HEK293T (cell line): ENCODE data around the gene TBL1X.

ENCODE experiments used
- ARNT ChIP-seq: fragments of 450-650 bp; IDR thresholded peaks from 2 replicates; pipeline ENCODE4 v1.6.1; 2017; ENCODE audit warnings: mild to moderate bottlenecking
- BHLHE40 ChIP-seq: fragments of 450-650 bp; IDR thresholded peaks from 2 replicates; pipeline ENCODE4 v1.6.1; 2016; ENCODE audit warnings: mild to moderate bottlenecking, moderate library complexity, borderline replicate concordance
- CTBP1 ChIP-seq: fragments of 450-650 bp; IDR thresholded peaks from 2 replicates; pipeline ENCODE4 v1.6.1; 2016; ENCODE audit warnings: borderline replicate concordance
- ELF4 ChIP-seq: fragments of 450-650 bp; IDR thresholded peaks from 2 replicates; pipeline ENCODE4 v1.6.1; 2017; ENCODE audit warnings: antibody characterized with exemption
- FOXA1 ChIP-seq: fragments of 450-650 bp; IDR thresholded peaks from 2 replicates; pipeline ENCODE4 v1.6.1; 2016; ENCODE audit warnings: mild to moderate bottlenecking
- FOXK2 ChIP-seq: fragments of 450-650 bp; IDR thresholded peaks from 2 replicates; pipeline ENCODE4 v1.6.1; 2016; ENCODE audit warnings: mild to moderate bottlenecking
- FOXM1 ChIP-seq: fragments of 450-650 bp; IDR thresholded peaks from 2 replicates; pipeline ENCODE4 v1.6.1; 2017; ENCODE audit warnings: mild to moderate bottlenecking, borderline replicate concordance
- HDGF ChIP-seq: fragments of 450-650 bp; IDR thresholded peaks from 2 replicates; pipeline ENCODE4 v1.6.1; 2017; ENCODE audit warnings: antibody characterized with exemption, borderline replicate concordance
- L3MBTL2 ChIP-seq: fragments of 450-650 bp; conservative IDR thresholded peaks from 2 replicates; pipeline ENCODE4 v1.6.1; 2016; ENCODE audit warnings: mild to moderate bottlenecking
- LEF1 ChIP-seq: fragments of 450-650 bp; IDR thresholded peaks from 2 replicates; pipeline ENCODE4 v1.6.1; 2017; ENCODE audit warnings: mild to moderate bottlenecking, borderline replicate concordance
- SP1 ChIP-seq: fragments of 450-650 bp; IDR thresholded peaks from 2 replicates; pipeline ENCODE4 v1.6.1; 2017
- SUZ12 ChIP-seq: fragments of 450-650 bp; IDR thresholded peaks from 2 replicates; pipeline ENCODE4 v1.6.1; 2016; ENCODE audit warnings: mild to moderate bottlenecking
- TARDBP ChIP-seq: fragments of 450-650 bp; IDR thresholded peaks from 2 replicates; pipeline ENCODE4 v1.6.1; 2016
- TF ChIP-seq, protein P1 (sequence below): fragments of 450-650 bp; IDR thresholded peaks from 2 replicates; pipeline ENCODE4 v1.6.1; 2016

DNA sequence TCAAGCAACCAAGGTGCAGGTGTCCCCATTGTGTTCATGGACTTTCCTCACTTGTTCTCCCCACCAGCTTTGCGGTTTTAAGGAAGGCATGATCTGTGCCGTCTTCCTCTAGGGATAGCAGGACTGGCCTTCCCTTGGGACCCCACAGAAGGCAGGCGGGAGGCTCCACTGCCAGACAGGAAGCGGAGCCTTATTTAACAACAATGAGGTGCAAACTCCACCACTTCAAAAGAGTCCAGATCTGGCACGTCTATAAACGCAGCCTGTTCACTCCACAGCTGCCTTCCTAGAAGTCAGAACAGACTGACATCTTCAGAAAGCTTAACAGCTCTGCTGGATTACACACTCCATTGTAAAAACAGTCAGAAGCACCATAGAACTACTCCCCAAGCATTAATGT lies 302.5 kb downstream of the TBL1X start:
- TF ChIP-seq, protein P1, sequence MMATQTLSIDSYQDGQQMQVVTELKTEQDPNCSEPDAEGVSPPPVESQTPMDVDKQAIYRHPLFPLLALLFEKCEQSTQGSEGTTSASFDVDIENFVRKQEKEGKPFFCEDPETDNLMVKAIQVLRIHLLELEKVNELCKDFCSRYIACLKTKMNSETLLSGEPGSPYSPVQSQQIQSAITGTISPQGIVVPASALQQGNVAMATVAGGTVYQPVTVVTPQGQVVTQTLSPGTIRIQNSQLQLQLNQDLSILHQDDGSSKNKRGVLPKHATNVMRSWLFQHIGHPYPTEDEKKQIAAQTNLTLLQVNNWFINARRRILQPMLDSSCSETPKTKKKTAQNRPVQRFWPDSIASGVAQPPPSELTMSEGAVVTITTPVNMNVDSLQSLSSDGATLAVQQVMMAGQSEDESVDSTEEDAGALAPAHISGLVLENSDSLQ, result no peak
- TF ChIP-seq SP1, result no peak
- TF ChIP-seq SUZ12, result no peak
- TF ChIP-seq HDGF, result no peak
- no peak for TF ChIP-seq ARNT
- no peak for TF ChIP-seq TARDBP
- no peak for TF ChIP-seq BHLHE40
- TF ChIP-seq ELF4, result no peak
- TF ChIP-seq FOXK2, result no peak
- TF ChIP-seq FOXM1, result no peak
- no peak for TF ChIP-seq FOXA1
- no peak for TF ChIP-seq LEF1
- TF ChIP-seq L3MBTL2, result no peak
- TF ChIP-seq CTBP1, result no peak
